NCI-H2107 treated with DMSO at 0.1 percent for 48 hours (cell line): Measurements from ENCODE around the gene TM9SF2.
"Not testable (repeated sequence)": the region's sequence is repeated elsewhere in the genome, so short reads cannot be mapped to it uniquely, and the experiment has no call there.

Experiments
- DNase-seq: peaks from one replicate; lab custom pipeline; 2025; ENCODE audit not compliant: unreplicated experiment; lab: John Stamatoyannopoulos, UW

TM9SF2 gene

GRCh38 chr13:99501184-99501847 is at the start of gene TM9SF2:
Gene TM9SF2, plus strand, starts transcription at chr13:99501472. Its CDS starts 135 bp downstream, at chr13:99501607.
- DNase-seq: peak; percentile 93

GRCh38 chr13:99454518-99455183 is 46.6 kb upstream of the TM9SF2 start:
- no peak for DNase-seq

- DNase-seq: no peak
These were observed 42.0 kb upstream of the TM9SF2 start for GRCh38 chr13:99459099-99459850.

- DNase-seq: not testable (repeated sequence)
These were observed 40.5 kb upstream of the TM9SF2 start for GRCh38 chr13:99460802-99461201.

GRCh38 chr13:99463646-99464397 is 37.5 kb upstream of the TM9SF2 start:
- no peak for DNase-seq

GRCh38 chr13:99464441-99464949 is 36.8 kb upstream of the TM9SF2 start:
- no peak for DNase-seq

- DNase-seq: no peak
These were observed 35.8 kb upstream of the TM9SF2 start for GRCh38 chr13:99465454-99465853.

GRCh38 chr13:99467764-99468163 is 33.5 kb upstream of the TM9SF2 start:
- DNase-seq: peak; percentile 60

GRCh38 chr13:99469041-99469440 is 32.2 kb upstream of the TM9SF2 start:
- no peak for DNase-seq

GRCh38 chr13:99470027-99470426 is 31.2 kb upstream of the TM9SF2 start:
- no peak for DNase-seq

- no peak for DNase-seq
These were observed 29.8 kb upstream of the TM9SF2 start for GRCh38 chr13:99471221-99472121.

- DNase-seq: no peak
These were observed 29.2 kb upstream of the TM9SF2 start for GRCh38 chr13:99472122-99472440.

GRCh38 chr13:99473515-99473914 is 27.8 kb upstream of the TM9SF2 start:
- DNase-seq: no peak

GRCh38 chr13:99476648-99477047 is 24.6 kb upstream of the TM9SF2 start:
- no peak for DNase-seq

- DNase-seq: no peak
These were observed 23.8 kb upstream of the TM9SF2 start for GRCh38 chr13:99477493-99477892.

GRCh38 chr13:99481366-99481765 is 19.9 kb upstream of the TM9SF2 start:
- no peak for DNase-seq

- DNase-seq: no peak
These were observed 16.8 kb upstream of the TM9SF2 start for GRCh38 chr13:99484473-99484872.

GRCh38 chr13:99486996-99487395 is 14.3 kb upstream of the TM9SF2 start:
- no peak for DNase-seq

- no peak for DNase-seq
These were observed 12.2 kb upstream of the TM9SF2 start for GRCh38 chr13:99489028-99489427.

- DNase-seq: not testable (repeated sequence)
These were observed 9.5 kb upstream of the TM9SF2 start for GRCh38 chr13:99491750-99492149.
